H9 (cell line): ENCODE results near the gene TMED3. TPM values are rescaled to one million over a fixed set of nuclear protein-coding genes. Genes with fewer than 3 reads are reported as not detected.

Source experiments
- DNase-seq: peaks from one replicate; pipeline ENCODE4 v3.0.0-alpha.2; 2017
- H2AFZ ChIP-seq: one replicate; pipeline ENCODE4 v1.6.1; 2013; ENCODE audit warnings: mild to moderate bottlenecking, low read length, control low read depth, moderate library complexity
- H2AK5ac ChIP-seq: 2 replicates; pipeline ENCODE4 v1.6.1; 2013; ENCODE audit warnings: low read length, control low read depth, mixed read lengths; ENCODE audit not compliant: insufficient read length
- H2BK120ac ChIP-seq: one replicate; pipeline ENCODE4 v1.6.1; 2013; ENCODE audit warnings: low read depth, mild to moderate bottlenecking, low read length, control low read depth, inconsistent platforms; ENCODE audit not compliant: poor library complexity, severe bottlenecking
- H2BK12ac ChIP-seq: 2 replicates; pipeline ENCODE4 v1.6.1; 2013; ENCODE audit warnings: low read length, control low read depth, mixed read lengths, low read depth; ENCODE audit not compliant: insufficient read length
- H2BK15ac ChIP-seq: 2 replicates; pipeline ENCODE4 v1.6.1; 2013; ENCODE audit warnings: low read depth, low read length, control low read depth
- H2BK20ac ChIP-seq: one replicate; pipeline ENCODE4 v1.6.1; 2013; ENCODE audit warnings: low read depth, mild to moderate bottlenecking, low read length, control low read depth, inconsistent platforms; ENCODE audit not compliant: poor library complexity, severe bottlenecking
- H2BK5ac ChIP-seq: 2 replicates; pipeline ENCODE4 v1.6.1; 2013; ENCODE audit warnings: low read length, control low read depth, mixed read lengths; ENCODE audit not compliant: insufficient read length
- H3K14ac ChIP-seq: 2 replicates; pipeline ENCODE4 v1.6.1; 2013; ENCODE audit warnings: low read length, control low read depth; ENCODE audit not compliant: insufficient read depth
- H3K18ac ChIP-seq: 2 replicates; pipeline ENCODE4 v1.6.1; 2013; ENCODE audit warnings: low read depth, mild to moderate bottlenecking, mixed read lengths, low read length, control low read depth; ENCODE audit not compliant: insufficient read length
- H3K23ac ChIP-seq: 2 replicates; pipeline ENCODE4 v1.6.1; 2013; ENCODE audit warnings: low read length, control low read depth, mixed read lengths, low read depth; ENCODE audit not compliant: insufficient read length
- H3K23me2 ChIP-seq: 2 replicates; pipeline ENCODE4 v1.6.1; 2013; ENCODE audit warnings: low read depth, mild to moderate bottlenecking, mixed read lengths, low read length, control low read depth; ENCODE audit not compliant: insufficient read length, poor library complexity, severe bottlenecking
- H3K27ac ChIP-seq: 2 replicates; pipeline ENCODE4 v1.5.1; 2013; ENCODE audit warnings: low read length, control low read depth, mixed read lengths, low read depth; ENCODE audit not compliant: insufficient read length
- H3K27me3 ChIP-seq: 2 replicates; pipeline ENCODE4 v1.6.1; 2013; ENCODE audit warnings: low read length, control low read depth, inconsistent platforms; ENCODE audit not compliant: insufficient read depth
- H3K4ac ChIP-seq: 2 replicates; pipeline ENCODE4 v1.6.1; 2013; ENCODE audit warnings: low read depth, mild to moderate bottlenecking, control low read depth, inconsistent platforms, low read length, moderate library complexity
- H3K4me1 ChIP-seq: 2 replicates; pipeline ENCODE4 v1.6.1; 2013; ENCODE audit warnings: low read length, control low read depth, inconsistent platforms; ENCODE audit not compliant: insufficient read depth
- H3K4me2 ChIP-seq: 2 replicates; pipeline ENCODE4 v1.6.1; 2013; ENCODE audit warnings: low read length, control low read depth, mixed read lengths; ENCODE audit not compliant: insufficient read length, insufficient read depth
- H3K56ac ChIP-seq: 2 replicates; pipeline ENCODE4 v1.6.1; 2013; ENCODE audit warnings: low read depth, mild to moderate bottlenecking, mixed read lengths, low read length, control low read depth; ENCODE audit not compliant: insufficient read length
- H3K79me1 ChIP-seq: 2 replicates; pipeline ENCODE4 v1.6.1; 2013; ENCODE audit warnings: low read depth, mild to moderate bottlenecking, moderate library complexity, low read length, control low read depth, inconsistent platforms; ENCODE audit not compliant: insufficient read depth, poor library complexity, severe bottlenecking
- H3K79me2 ChIP-seq: 2 replicates; pipeline ENCODE4 v1.6.1; 2013; ENCODE audit warnings: low read length, control low read depth, inconsistent platforms; ENCODE audit not compliant: insufficient read depth
- H3K9ac ChIP-seq: 2 replicates; pipeline ENCODE4 v1.6.1; 2013; ENCODE audit warnings: low read length, control low read depth, mixed read lengths; ENCODE audit not compliant: insufficient read length; ENCODE audit errors: extremely low read depth
- H3K9me3 ChIP-seq: one replicate; pipeline ENCODE4 v1.6.1; 2013; ENCODE audit warnings: low read depth, low read length, inconsistent platforms; ENCODE audit not compliant: control insufficient read depth
- H3T11ph ChIP-seq: one replicate; pipeline ENCODE4 v1.6.1; 2013; ENCODE audit warnings: mild to moderate bottlenecking, low read length, control low read depth, inconsistent platforms
- H4K20me1 ChIP-seq: one replicate; pipeline ENCODE4 v1.6.1; 2013; ENCODE audit not compliant: control insufficient read depth, insufficient read length, insufficient read depth
- H4K5ac ChIP-seq: 2 replicates; pipeline ENCODE4 v1.6.1; 2013; ENCODE audit warnings: low read depth, mild to moderate bottlenecking, mixed read lengths, low read length, control low read depth; ENCODE audit not compliant: insufficient read length
- H4K8ac ChIP-seq: replicated peaks from 2 replicates; pipeline ENCODE4 v1.6.1; 2013; ENCODE audit warnings: low read length, control low read depth, mixed read lengths, low read depth; ENCODE audit not compliant: insufficient read length
- H4K91ac ChIP-seq: 2 replicates; pipeline ENCODE4 v1.6.1; 2013; ENCODE audit warnings: low read depth, mild to moderate bottlenecking, moderate library complexity, mixed read lengths, low read length, control low read depth; ENCODE audit not compliant: insufficient read length
- H3K27ac Mint-ChIP-seq, 3 experiments: 2 replicates in 2 of 3; 3 replicates in 1 of 3; pipeline ENCODE4 v1.8.0; 2020 to 2021; ENCODE audit warnings: mixed read lengths in 3 of 3, mild to moderate bottlenecking in 1 of 3, moderate library complexity in 1 of 3
- H3K27me3 Mint-ChIP-seq: 2 replicates; pipeline ENCODE4 v1.8.0; 2021; ENCODE audit warnings: low read depth, mild to moderate bottlenecking, moderate library complexity, mixed read lengths
- H3K36me3 Mint-ChIP-seq, 3 experiments: 2 replicates in 2 of 3; 3 replicates in 1 of 3; pipeline ENCODE4 v1.8.0; 2020 to 2021; ENCODE audit warnings: low read depth in 3 of 3, mixed read lengths in 3 of 3; ENCODE audit not compliant: insufficient read depth in 1 of 3
- H3K4me1 Mint-ChIP-seq, 2 experiments: 2 replicates each; pipeline ENCODE4 v1.8.0; 2020; ENCODE audit warnings: mixed read lengths in 2 of 2
- H3K4me3 Mint-ChIP-seq, 2 experiments: 2 replicates in 1 of 2; 3 replicates in 1 of 2; pipeline ENCODE4 v1.8.0; 2020 to 2021; ENCODE audit warnings: mild to moderate bottlenecking in 2 of 2, mixed read lengths in 2 of 2, moderate library complexity in 1 of 2
- H3K9me3 Mint-ChIP-seq, 2 experiments: 2 replicates in 1 of 2; 3 replicates in 1 of 2; pipeline ENCODE4 v1.8.0; 2020; ENCODE audit warnings: mild to moderate bottlenecking in 2 of 2, mixed read lengths in 2 of 2, moderate library complexity in 1 of 2
- WGBS: extraction: QIAGEN DNeasy Blood & Tissue Kit; methylation state at CpG from one replicate; pipeline ENCODE4 v1.1.7; 2013; ENCODE audit warnings: missing lambda C conversion rate, low lambda C conversion rate, mixed read lengths; ENCODE audit not compliant: insufficient read length; ENCODE audit errors: extremely low coverage; 5-methylcytosine and 5-hydroxymethylcytosine counted together
- total RNA-seq: library from RNA; stranded (reverse); gene quantifications from 2 replicates; pipeline ENCODE4 v1.2.1, GENCODE V29; 2021
- TF ChIP-seq, protein P1 (sequence below): fragments of 200-600 bp; sonication (generic); conservative IDR thresholded peaks from 3 replicates; pipeline ENCODE4 v1.8.0; 2021; ENCODE audit warnings: antibody characterized with exemption, mild to moderate bottlenecking

Gene TMED3
- total RNA-seq, 1 experiment from 2014 or later: 46.4 TPM

DNA sequence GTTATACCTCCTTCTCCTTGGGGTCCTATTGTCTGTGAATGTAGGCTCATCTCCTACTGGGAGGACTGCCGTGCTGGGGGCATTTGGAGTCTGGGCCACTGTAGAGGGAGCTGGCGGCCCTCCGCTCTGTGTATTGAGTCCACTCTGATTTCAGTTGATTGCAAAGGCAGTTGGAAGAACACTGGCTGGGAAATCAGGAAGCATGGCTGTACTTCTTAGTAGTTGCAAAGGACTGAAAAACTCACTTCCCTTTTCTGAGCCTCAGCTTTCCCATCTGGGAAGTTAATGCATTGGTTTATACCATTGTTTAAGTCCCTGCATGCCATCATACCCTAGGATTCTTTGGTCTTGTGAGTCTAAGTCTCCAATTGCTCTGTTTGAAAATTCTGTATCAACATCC lies 46.7 kb downstream of the TMED3 start:
- H3K9ac ChIP-seq: no peak overlapping the region
- H3K79me2 ChIP-seq: no peaks in the 10 kb centered on the region
- H3K4me1 Mint-ChIP-seq: peaks cover 2% of the 10 kb centered on the region in 2 experiments; a peak in 1 of 4 replicates
- H3K56ac ChIP-seq: no peak overlapping the region
- H2BK120ac ChIP-seq: no peak overlapping the region
- no peak overlapping the region for H2BK20ac ChIP-seq
- H2BK5ac ChIP-seq: no peak overlapping the region
- no peak overlapping the region for H4K91ac ChIP-seq
- no peak overlapping the region for H4K8ac ChIP-seq
- H3K36me3 Mint-ChIP-seq: peaks cover 0 to 2% (median 2%) of the 10 kb centered on the region in 3 experiments; a peak in 4 of 7 replicates
- no peaks in the 10 kb centered on the region for H3K23me2 ChIP-seq
- no peak overlapping the region for H2AK5ac ChIP-seq
- H3K18ac ChIP-seq: no peak overlapping the region
- no peaks in the 10 kb centered on the region for H4K20me1 ChIP-seq
- no peak overlapping the region for H3T11ph ChIP-seq
- H4K5ac ChIP-seq: no peak overlapping the region
- H3K27ac ChIP-seq: no peak overlapping the region
- H2BK15ac ChIP-seq: no peak overlapping the region
- peak overlapping the region in 1 of 3 experiments; percentile 57; a peak in 1 of 7 replicates for H3K27ac Mint-ChIP-seq
- no peak overlapping the region for H3K4ac ChIP-seq
- H3K23ac ChIP-seq: no peak overlapping the region
- H3K14ac ChIP-seq: no peak overlapping the region
- DNase-seq: no peak
- H3K9me3 ChIP-seq: no peaks in the 10 kb centered on the region
- no peak overlapping the region for H2BK12ac ChIP-seq
- H3K79me1 ChIP-seq: no peaks in the 10 kb centered on the region
- no peaks in the 10 kb centered on the region for H3K27me3 Mint-ChIP-seq
- H3K9me3 Mint-ChIP-seq: peaks cover 0 to 2% of the 10 kb centered on the region in 2 experiments; a peak in 1 of 5 replicates
- TF ChIP-seq, protein P1, sequence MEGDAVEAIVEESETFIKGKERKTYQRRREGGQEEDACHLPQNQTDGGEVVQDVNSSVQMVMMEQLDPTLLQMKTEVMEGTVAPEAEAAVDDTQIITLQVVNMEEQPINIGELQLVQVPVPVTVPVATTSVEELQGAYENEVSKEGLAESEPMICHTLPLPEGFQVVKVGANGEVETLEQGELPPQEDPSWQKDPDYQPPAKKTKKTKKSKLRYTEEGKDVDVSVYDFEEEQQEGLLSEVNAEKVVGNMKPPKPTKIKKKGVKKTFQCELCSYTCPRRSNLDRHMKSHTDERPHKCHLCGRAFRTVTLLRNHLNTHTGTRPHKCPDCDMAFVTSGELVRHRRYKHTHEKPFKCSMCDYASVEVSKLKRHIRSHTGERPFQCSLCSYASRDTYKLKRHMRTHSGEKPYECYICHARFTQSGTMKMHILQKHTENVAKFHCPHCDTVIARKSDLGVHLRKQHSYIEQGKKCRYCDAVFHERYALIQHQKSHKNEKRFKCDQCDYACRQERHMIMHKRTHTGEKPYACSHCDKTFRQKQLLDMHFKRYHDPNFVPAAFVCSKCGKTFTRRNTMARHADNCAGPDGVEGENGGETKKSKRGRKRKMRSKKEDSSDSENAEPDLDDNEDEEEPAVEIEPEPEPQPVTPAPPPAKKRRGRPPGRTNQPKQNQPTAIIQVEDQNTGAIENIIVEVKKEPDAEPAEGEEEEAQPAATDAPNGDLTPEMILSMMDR: no peak
- H3K4me1 ChIP-seq: no peaks in the 10 kb centered on the region
- no peak overlapping the region for H2AFZ ChIP-seq
- WGBS: no CpG with 5 or more reads among the region's 3 CpGs
- H3K4me3 Mint-ChIP-seq: no peak overlapping the region
- no peaks in the 10 kb centered on the region for H3K27me3 ChIP-seq
- no peak overlapping the region for H3K4me2 ChIP-seq
